GM21528 (cell line): ENCODE measurements around the gene PDS5A.
"Not testable (repeated sequence)": the region's sequence is repeated elsewhere in the genome, so short reads cannot be mapped to it uniquely, and the experiment has no call there.

Experiments used
- ATAC-seq: cut with Tn5 transposase; IDR thresholded peaks from one replicate; pipeline ENCODE4 v1.9.1; 2021; ENCODE audit warnings: mild to moderate bottlenecking, moderate library complexity; ENCODE audit not compliant: unreplicated experiment, low FRiP score

Gene PDS5A

DNA sequence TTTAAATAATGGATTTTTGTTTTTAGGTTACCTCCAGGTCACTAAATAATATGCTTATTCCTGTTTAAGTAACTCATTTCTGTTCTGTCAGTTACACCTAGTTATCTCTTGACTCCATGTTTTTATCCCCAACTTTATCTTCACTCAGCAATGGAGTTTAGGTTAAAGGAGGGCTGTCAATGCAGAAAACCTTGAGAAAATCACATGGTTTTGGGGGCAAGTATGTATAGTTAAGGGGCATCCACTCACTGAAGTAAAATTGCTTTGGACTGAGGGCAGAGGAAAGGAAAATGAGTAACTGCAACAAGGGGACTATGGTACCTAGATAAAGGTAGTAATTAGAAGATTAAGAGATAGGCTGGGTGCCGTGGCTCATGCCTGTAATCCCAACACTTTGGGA is 192.6 kb downstream of the PDS5A start:
- ATAC-seq = no peak

GRCh38 chr4:39781988-39782387 is 195.7 kb downstream of the PDS5A start:
- not testable (repeated sequence) for ATAC-seq
